ENCODE results near the gene DCUN1D4. TPM values are rescaled to one million over a fixed set of nuclear protein-coding genes. Genes with fewer than 3 reads are reported as not detected.

Gene DCUN1D4
- total and polyA plus RNA-seq, 4 donors: 15.2 to 33.9 (median 21.8) TPM

DNA sequence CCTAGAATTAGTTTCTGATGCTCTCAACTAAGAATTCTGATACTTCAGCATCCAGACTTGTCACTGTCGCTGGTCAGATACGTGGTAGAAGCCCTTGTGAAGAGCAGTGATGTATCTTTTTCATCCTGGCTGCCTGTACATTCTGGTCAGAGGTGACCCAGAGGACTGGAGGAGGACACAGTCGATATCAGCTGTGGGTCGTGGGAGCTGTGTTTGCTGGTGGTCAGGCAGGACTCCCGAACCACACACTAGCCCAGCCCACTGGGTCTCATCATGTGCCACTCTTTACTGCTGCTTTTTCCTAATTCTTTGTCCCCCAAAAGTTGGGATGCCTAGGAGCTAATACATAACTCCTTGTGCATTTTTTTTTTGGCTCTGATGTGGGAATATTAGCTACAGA, 6.5 kb downstream of the DCUN1D4 start (continued):
- TF ChIP-seq CTCF (IDR thresholded peaks at IDR 0.05; ENCODE audit: low read depth, low read length, missing input control): no peak

GRCh38 chr4:51850294-51850693, 7.3 kb downstream of the DCUN1D4 start:
- TF ChIP-seq ZBTB33 (IDR thresholded peaks at IDR 0.05) (no peak), JUND (IDR thresholded peaks at IDR 0.05) (no peak), FOXA1 (IDR thresholded peaks at IDR 0.05) (no peak), TAF1 (conservative IDR thresholded peaks at IDR 0.05) (no peak), GABPA (IDR thresholded peaks at IDR 0.05 in 1 of 2, conservative IDR thresholded peaks at IDR 0.05 in 1 of 2) (no peak), SP1 (IDR thresholded peaks at IDR 0.05) (no peak), EGR1 (IDR thresholded peaks at IDR 0.05; ENCODE audit: low read depth in 2 of 2) (no peak), NR2F2 (IDR thresholded peaks at IDR 0.05) (no peak)
- TF ChIP-seq, protein P1, sequence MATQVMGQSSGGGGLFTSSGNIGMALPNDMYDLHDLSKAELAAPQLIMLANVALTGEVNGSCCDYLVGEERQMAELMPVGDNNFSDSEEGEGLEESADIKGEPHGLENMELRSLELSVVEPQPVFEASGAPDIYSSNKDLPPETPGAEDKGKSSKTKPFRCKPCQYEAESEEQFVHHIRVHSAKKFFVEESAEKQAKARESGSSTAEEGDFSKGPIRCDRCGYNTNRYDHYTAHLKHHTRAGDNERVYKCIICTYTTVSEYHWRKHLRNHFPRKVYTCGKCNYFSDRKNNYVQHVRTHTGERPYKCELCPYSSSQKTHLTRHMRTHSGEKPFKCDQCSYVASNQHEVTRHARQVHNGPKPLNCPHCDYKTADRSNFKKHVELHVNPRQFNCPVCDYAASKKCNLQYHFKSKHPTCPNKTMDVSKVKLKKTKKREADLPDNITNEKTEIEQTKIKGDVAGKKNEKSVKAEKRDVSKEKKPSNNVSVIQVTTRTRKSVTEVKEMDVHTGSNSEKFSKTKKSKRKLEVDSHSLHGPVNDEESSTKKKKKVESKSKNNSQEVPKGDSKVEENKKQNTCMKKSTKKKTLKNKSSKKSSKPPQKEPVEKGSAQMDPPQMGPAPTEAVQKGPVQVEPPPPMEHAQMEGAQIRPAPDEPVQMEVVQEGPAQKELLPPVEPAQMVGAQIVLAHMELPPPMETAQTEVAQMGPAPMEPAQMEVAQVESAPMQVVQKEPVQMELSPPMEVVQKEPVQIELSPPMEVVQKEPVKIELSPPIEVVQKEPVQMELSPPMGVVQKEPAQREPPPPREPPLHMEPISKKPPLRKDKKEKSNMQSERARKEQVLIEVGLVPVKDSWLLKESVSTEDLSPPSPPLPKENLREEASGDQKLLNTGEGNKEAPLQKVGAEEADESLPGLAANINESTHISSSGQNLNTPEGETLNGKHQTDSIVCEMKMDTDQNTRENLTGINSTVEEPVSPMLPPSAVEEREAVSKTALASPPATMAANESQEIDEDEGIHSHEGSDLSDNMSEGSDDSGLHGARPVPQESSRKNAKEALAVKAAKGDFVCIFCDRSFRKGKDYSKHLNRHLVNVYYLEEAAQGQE (IDR thresholded peaks at IDR 0.05): no peak
- Histone ChIP-seq H3K27me3 (ENCODE audit: control insufficient read depth in 4 of 4, insufficient read depth in 4 of 4, low read length in 3 of 4) (no peaks in the 10 kb centered on the region), H3K27ac (ENCODE audit: low read depth in 1 of 2, low read length in 2 of 2) (no peak overlapping the region), H3K9ac (ENCODE audit: low read depth in 1 of 2, low read length in 2 of 2) (no peak overlapping the region), H3K9me3 (ENCODE audit: control insufficient read depth in 4 of 4, low read length in 3 of 4) (no peaks in the 10 kb centered on the region), H3K36me3 (ENCODE audit: control insufficient read depth in 4 of 4, insufficient read depth in 3 of 4, low read depth in 1 of 4, low read length in 3 of 4) (peaks cover 0 to 2% (median 0%) of the 10 kb centered on the region in 4 donors), H3K4me1 (ENCODE audit: control insufficient read depth in 4 of 4, insufficient read depth in 4 of 4, low read length in 3 of 4) (peaks cover 7 to 58% (median 41%) of the 10 kb centered on the region in 4 donors), H3K4me3 (ENCODE audit: low read depth in 1 of 3, low read length in 3 of 3) (no peak overlapping the region)
- no peak for DNase-seq (ENCODE audit: low spot score)
- 94% methylated on average over 4 of the region's 4 CpGs for WGBS

- Histone ChIP-seq H3K4me3 (ENCODE audit: low read depth in 1 of 3, low read length in 3 of 3) (no peak overlapping the region), H3K9ac (ENCODE audit: low read depth in 1 of 2, low read length in 2 of 2) (no peak overlapping the region), H3K27ac (ENCODE audit: low read depth in 1 of 2, low read length in 2 of 2) (peak overlapping the region in 1 of 2 donors; percentile 16), H3K27me3 (ENCODE audit: control insufficient read depth in 4 of 4, insufficient read depth in 4 of 4, low read length in 3 of 4) (no peaks in the 10 kb centered on the region), H3K4me1 (ENCODE audit: control insufficient read depth in 4 of 4, insufficient read depth in 4 of 4, low read length in 3 of 4) (peaks cover 14 to 65% (median 42%) of the 10 kb centered on the region in 4 donors), H3K36me3 (ENCODE audit: control insufficient read depth in 4 of 4, insufficient read depth in 3 of 4, low read depth in 1 of 4, low read length in 3 of 4) (peaks cover 0 to 2% (median 0%) of the 10 kb centered on the region in 4 donors), H3K9me3 (ENCODE audit: control insufficient read depth in 4 of 4, low read length in 3 of 4) (no peaks in the 10 kb centered on the region)
- DNase-seq (ENCODE audit: low spot score): no peak
- 64% methylated on average over 7 of the region's 7 CpGs for WGBS
- TF ChIP-seq, protein P1 (IDR thresholded peaks at IDR 0.05): no peak
- TF ChIP-seq ATF3 (IDR thresholded peaks at IDR 0.05) (no peak), SP1 (IDR thresholded peaks at IDR 0.05) (no peak), MAX (IDR thresholded peaks at IDR 0.05) (no peak), GABPA (IDR thresholded peaks at IDR 0.05 in 1 of 2, conservative IDR thresholded peaks at IDR 0.05 in 1 of 2) (no peak), FOXA1 (IDR thresholded peaks at IDR 0.05) (no peak), FOXA2 (IDR thresholded peaks at IDR 0.05) (no peak), NR2F2 (IDR thresholded peaks at IDR 0.05) (no peak), HNF4A (conservative IDR thresholded peaks at IDR 0.05) (no peak), HNF4G (IDR thresholded peaks at IDR 0.05) (no peak), TAF1 (conservative IDR thresholded peaks at IDR 0.05) (no peak), RXRA (IDR thresholded peaks at IDR 0.05) (no peak)
Measured at GRCh38 chr4:51851090-51851936, 8.4 kb downstream of the DCUN1D4 start.

All from liver (tissue), 9 donors.